ENCODE results near the gene PSAP.
"Not testable (repeated sequence)": the region's sequence is repeated elsewhere in the genome, so short reads cannot be mapped to it uniquely, and the experiment has no call there.

Gene PSAP

DNA sequence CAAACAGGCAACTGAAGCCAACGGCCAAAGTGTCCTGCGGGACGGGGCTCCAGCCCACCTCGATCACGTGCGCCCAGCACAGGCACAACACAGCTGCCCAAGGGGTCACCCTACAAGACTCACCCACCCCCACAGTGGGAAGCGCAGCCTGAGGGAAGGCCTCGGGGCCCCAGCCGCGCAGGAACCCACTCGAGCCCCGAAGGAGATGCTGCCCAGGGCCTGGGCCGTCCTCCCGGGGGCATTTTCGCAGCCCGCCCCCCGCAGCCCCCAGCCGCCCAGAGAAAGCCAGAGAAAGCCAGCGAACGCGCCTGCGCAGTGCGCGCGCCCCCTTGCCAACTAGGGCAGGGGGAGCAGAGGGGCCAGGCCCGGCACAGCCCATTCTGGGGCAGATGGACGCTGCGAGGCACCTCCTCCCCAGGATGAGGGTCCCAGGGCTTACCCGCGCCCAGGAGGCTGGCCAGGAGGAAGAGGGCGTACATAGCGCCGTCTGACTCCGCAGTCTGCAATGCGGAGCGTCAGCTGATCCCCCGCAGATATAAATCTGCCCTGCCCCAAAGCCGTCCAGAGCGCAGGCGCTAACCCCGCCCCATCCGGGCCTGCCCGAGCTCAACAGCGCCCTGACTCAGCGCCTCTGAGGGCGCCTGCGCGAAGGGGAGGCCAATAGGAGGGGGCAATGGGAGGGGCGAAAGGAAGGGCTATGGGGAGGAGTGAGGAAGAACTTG lies at the start of gene PSAP:
TSS of gene PSAP (minus strand) at position 509 of the 722 bp plus-strand sequence. CDS start at position 479, 30 bp downstream.
- peak; percentile 98 for DNase-seq

DNA sequence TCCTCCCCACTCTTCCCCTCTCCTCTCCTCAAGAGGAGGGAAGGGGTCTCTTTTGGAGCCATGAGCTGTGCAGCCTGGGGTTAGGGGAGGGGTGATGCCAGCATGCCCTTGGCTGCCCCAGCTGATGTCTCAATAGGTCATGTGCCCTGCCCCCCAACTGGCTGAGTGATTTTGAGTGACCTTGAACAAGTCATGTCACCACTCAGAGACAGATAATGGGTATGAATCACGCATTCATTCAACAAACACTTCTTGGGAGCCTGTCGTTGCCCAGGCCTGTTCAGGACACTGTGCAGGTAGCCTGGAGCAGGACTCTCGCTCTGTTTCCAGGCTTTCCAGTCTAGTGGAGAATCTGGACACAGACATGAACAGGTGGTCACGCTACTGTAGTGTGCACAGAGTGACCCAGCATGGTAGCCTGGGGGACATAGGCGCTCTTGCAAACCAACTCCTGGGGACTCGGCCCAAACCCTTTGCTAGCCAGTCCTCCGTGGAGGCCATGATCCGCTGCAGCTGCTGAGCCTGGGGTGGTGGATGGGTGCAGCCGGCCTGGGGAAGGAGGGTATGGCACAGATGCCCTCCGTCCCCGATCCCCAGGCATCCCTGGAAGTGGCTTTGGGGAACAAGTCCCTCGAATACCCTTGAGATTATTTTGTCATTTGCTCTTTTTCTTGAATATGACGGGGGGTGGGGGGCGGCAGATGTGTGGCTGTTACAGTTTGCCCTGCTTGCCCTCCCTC lies 49.6 kb upstream of the PSAP start:
- DNase-seq, result no peak

DNA sequence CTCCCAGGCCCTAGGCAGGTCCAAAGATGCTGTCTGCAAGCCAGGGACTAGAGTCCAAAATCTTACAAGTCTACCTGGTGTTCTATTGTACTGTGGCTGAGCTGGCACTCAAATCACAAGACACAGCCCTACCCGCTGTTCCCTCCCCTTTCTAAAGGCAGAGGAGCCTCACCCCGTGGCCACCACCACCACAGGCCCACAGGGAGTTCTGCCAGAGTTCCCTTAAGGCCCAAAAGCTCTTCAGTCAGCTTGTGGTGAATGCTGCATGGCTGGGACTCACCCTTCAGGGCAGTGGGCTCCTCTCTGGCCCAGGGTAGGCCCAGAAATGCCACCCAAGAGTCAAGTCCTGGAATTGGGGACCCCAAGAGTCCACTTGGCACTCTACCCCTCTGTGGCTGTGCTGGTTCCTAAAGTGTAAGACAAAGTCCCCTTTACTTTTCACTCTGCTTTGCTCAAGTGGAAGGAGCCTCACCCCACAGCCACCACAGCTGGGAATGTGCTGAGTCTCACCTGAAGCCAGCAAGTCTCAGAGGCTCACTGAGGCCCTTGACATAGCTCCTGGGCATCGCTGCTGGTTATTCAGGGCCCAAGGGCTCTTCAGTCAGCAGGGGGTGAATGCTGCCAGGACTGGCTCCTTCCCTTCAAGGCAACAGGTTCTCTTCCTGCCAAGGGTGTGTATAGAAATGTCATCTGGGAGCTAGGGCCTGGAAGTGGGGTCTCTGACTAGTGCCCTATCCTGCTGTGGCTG lies 48.8 kb upstream of the PSAP start:
- DNase-seq, result no peak

DNA sequence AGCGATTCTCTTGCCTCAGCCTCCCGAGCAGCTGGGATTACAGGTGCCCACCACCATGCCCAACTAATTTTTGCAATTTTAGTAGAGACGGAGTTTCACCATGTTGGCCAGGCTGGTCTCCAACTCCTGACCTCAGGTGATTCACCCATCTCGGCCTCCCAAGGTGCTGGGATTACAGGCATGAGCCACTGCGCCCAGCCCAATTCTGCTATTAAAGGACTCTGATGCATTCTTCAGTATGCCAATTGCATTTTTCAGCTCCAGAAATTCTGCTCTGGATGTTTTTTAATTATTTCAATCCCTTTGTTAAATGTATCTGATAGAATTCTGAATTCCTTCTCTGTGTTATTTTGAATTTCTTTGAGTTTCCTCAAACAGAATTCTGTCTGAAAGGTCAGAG lies 47.3 kb upstream of the PSAP start:
- not testable (repeated sequence) for DNase-seq

DNA sequence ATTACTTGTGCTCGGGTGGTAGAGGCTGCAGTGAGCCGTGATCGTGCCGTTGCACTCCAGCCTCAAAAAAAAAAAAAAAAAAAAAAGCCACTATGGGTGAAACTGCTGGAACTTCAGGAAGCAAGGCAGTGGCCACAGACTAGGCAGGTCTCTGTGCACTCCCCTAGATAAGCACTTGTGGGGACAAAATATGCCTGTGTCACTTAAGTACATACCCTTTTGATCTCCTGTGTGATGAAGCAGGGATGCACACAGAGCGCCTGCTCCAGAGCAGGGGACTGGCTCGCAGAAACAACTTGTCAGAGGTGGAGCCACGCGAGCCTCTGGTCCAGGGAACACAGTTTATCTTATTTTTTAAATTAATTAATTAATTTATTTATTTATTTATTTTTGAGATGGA lies 42.9 kb upstream of the PSAP start:
- DNase-seq, result no peak

DNA sequence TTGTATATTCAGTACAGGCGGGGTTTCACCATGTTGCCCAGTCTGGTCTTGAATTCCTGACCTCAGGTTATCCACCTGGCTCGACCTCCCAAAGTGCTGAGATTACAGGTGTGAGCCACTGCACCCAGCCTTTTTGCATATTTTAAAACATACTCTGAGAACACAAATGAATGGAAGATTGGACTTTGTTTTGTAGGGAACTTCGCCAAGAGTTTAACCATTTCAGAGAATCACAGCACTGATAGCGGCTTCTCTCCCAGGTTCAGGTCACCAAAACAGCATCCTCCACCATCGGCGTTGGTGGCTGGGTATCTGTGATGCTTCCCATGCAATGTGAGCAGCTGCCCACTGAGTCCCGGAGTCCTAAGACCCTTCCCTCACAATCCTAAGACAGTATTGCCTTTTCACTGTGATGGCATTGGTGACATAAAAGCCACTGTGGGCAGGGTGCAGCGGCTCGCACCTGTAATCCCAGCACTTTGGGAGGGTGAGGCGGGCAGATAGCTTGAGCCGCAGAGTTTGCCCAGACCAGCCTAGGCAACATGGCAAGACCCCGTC lies 42.3 kb upstream of the PSAP start:
- no peak for DNase-seq

DNA sequence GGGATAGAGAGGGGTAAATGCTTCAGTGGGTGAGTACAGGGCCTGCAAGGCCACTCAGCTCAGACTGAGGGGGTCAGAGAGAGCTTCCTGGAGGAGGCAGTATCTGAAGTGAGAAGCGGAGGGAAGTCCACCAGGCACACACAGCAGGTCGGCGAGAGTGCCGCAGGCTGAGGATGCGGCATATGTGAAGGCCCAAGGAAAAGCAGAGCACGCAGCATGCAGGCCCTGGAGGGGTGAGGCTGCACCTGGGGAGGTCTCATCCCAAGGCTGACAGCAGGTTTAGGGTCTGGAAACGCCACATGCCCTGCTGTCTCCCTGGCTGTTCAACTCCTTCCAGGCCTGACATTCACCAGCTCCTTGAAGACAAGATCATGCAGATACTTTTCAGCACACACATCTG lies 40.4 kb upstream of the PSAP start:
- no peak for DNase-seq

DNA sequence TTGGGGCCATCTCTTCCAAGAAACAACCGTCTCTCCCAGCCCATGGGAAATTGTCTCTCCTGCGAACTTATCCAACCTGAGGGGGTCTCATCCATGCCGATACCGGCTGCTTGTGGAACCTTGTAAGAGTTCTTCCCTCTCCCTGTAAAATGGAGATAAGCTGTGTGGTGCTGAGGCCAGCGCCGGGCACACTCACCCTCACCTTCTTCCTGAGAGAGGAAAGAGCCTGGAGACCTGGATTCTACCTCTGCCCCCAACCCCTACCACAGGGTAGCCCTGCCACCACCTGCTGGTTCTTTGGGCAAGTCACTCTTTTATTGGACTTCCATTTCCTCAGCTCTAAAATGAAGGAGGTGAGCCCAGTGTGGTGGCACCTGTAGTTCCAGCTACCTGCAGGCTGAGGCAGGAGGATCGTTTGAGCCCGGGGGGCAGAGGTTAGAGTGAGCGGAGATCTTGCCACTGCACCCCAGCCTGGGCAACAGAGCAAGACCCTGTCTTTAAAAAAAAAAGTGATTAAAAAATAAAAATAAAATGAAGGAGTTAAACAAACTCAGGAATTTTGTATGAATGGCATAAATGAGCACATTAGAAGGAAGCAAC lies 38.4 kb upstream of the PSAP start:
- no peak for DNase-seq

DNA sequence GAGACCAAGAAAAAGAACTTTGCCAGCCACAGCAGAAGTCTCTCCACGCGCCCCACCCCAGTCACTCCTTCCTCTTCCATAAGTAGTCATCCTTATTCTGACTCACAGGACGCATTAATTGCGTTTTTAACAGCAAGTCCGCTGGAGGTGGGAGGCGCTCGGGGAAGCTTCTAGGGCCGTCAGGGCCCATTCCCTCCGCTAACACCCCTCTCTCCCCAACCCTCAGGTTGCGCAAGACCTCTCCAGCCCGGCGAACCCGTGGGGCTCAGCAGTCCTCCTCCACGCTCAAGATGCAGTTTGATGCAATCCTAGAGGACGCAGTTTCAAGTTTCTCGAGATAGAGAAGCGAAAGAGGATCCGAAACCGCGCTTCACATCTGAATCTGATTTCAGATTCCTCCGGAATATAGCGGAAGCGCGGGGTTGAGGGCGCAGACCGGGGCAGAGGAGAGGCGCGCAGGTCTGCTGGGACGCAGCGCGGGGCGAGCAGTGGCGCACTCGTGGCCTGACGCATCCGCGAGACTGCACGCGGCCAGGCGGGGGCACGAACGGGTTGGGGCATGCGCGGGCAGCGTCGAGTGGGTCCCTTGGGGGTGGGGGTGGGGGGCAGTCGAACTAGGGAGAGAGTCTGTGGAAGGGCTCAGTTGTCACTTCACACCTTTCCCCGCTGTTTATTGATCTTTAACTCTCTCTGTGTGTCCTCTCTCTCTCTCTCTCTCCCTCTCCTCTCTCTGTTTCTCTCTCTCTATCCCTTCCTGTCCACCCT lies 37.8 kb upstream of the PSAP start:
- DNase-seq, result peak; percentile 83

DNA sequence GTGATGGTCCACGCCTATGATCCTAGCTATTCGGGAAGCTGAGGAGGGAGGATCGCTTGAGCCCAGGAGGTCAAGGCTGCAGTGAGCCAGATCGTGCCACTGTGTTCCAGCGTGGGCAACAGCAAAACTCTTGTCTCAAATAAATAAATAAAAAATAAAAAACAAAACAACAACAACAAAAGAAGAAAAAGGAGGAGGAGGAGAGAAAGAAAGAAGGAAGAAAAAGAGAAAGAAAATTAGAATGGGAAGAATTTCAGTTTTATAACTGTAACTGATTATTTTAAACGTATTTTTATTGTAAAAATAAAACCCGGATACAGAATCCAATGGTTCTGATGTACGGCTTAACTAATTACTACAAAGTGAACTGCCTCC lies 37.2 kb upstream of the PSAP start:
- DNase-seq, result no peak

DNA sequence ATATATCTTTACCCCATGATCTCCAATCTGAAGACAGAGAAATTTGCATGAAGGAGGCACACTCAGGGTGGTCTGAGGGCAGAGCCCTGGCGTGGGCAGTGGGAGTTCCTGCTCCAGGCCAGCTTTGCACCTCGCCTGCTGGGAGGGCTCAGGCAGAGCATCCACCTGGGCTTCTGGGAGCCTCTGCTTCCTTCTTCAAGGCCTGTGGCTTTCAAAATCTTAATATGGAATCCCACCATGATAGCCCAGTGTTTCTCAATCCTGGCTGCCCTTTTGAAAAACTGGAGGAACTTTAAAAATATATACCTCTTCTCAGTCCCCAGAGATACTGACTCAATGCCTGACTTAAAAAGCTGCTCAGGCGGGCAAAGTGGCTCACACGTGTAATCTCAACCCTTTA lies 36.7 kb upstream of the PSAP start:
- no peak for DNase-seq

DNA sequence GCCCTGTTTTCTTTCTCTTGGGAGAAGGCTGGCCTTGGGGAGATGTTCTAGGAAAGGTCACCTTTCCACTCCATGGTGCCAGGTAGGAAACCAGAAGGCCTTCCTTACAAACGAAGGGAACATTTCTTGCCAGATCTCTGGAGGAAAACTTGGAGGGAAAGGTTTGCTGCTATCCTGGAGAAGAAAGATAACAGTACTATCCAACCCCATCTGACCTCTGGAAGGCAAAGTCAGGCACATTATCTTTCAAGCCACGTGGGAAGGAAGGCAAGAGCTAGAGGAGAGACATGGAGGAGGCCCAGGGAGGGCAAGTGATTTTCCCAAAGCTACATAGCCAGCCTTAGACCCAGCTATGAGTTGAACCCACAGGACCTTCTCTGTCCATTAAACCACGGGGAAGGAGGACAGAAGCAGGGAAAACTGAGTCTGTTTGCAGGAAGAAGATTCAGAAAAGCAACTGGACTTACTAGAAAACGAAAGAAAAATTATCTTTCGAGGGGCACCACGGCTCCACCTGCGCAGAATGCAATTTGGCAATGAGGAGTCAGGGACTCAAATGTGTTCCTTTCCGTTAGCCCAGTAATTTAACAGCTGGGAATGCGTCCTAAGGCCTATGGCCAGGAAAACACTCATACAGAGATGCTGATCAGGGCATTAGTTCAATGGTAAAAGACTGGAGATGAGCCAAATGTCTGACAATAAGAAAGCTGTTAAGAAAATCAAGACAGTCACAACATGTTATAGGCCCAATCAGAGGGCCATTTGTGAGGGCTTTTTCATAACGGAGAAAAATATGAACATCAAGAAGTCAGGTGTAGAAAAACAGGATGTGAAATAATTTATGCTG lies 32.0 kb upstream of the PSAP start:
- no peak for DNase-seq

DNA sequence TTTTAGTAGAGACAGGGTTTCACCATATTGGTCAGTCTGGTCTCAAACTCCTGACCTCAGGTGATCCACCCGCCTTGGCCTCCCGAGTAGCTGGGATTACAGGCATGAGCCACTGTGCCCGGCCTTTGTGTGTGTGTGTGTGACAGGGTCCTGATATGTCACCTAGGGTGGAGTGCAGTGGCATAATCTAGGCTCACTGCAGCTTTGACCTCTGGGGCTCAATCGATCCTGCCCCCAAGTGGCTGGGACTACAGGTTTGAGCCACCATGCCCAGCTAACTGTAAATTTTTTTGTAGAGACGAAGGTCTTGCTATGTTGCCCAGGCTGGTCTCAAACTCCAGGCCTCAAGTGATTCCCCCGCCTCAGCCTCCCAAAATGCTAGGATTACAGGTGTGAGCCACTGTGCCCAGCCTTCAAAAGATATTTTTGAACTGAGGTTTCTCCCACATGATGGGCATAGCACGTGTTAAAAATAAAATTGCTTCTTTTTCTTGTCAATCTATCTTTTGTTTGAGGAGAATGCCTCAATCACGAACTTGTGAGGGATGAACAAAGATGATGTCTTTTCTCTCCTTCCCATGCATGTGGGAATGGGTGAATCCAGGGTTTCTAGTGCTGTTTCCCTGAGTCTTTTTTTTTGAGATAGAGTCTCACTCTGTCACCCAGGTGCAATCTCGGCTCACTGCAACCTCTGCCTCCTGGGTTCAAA lies 30.8 kb upstream of the PSAP start:
- no peak for DNase-seq

DNA sequence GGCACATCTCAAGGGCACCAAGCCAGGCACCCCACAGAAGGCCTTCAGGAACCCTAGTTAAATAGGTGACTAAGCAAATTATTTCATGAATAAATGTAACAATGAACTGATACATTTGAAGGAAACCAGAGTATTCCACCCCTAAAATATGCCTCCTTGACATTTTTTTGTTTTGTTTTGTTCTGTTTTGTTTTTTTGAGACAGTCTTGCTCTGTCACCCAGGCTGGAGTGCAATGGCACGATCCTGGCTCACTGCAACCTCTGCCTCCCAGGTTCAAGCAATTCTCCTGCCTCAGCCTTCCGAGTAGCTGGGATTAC lies 30.2 kb upstream of the PSAP start:
- not testable (repeated sequence) for DNase-seq

DNA sequence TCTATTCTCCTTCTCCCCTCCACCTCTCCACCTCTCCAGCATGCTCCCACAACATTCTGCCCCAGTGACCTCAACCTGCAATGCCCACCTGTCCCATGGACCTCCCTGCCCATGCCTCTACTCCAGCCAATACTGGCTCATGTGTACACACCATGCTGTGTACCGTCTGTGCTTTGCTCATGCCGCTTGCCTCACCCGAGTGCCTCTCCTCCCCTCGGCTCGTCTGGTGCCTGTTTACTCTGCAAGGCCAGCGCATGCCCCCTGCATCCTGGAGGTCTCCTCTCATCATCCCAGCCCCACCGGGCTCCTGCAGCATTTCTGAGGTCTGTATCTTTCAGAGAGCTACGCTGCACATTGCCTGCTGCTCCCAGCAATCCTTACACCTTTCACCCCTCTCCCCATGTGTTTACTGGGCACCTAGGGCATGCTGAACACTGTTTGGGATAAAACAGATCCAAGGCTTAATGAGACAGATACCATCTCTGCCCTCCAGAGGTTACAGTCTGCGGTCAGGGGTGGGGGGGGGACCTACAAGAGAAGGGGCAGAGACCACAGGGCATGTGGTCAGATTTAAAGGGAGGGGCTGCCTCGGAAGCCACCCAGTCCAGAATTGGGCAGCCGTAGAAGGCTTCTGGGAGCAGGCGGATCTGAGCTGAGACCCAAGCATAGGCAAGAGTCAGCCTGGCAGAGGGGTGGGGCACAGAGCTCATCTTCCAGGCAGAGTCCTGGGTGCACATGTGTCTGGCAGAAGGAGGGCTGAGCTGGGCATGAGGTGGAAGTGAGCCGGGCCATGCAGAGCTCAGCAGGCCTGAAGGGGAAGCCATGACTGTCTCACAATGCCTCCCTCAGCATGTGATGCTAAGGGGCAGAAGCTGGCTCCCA lies 29.6 kb upstream of the PSAP start:
- no peak for DNase-seq

DNA sequence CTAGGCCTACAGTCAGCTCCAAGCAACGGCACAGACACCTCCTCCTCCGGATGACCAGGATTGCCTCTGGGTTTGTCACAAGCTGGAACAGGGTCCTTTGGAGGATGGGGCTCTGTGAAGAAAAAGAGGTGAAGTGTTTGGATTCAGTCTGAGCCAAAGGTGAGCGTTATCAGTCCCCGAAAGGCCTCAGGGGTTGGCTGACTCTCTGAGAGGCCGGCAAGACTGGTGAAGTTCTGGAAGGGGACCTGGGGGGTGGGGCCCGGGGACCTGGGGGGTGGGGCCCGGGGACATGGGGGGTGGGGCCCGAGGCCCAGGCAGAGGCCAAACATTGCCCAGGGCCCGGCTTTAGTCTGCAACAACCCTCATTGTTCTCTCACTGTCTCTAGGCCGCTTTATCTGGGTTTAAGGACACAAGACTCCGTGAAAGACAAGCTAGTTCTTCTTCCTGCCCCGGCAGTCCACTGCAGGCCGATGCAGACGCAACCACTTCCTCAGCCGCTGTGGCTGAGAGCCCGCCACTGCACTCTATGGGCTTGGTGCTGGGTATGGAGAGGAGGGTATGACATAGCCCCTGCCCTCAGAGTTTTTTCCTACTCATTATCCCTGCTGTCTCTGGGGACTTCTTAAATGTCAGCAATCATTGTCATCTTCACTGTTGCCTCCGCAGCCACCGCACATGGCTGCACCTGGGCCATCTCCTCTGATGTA lies 27.4 kb upstream of the PSAP start:
- no peak for DNase-seq

DNA sequence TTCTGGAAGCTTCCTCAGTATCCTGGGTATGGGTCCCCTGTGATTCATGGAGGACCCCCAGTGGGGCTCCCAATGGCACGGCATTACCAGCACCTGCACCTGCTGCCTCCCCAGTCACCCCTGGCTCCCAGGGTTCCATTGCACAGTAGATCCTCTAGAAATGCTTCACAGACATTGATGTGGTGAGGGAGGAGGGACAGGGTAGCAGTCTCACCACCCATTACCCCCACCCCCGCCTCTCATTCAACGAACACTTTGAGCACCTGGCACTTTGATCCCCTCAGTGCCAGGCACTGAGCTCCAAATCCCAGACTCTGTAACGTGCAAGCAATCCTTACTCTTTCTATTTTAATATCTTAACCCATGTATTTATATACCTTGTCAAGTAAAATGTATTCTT lies 26.8 kb upstream of the PSAP start:
- DNase-seq, result no peak

DNA sequence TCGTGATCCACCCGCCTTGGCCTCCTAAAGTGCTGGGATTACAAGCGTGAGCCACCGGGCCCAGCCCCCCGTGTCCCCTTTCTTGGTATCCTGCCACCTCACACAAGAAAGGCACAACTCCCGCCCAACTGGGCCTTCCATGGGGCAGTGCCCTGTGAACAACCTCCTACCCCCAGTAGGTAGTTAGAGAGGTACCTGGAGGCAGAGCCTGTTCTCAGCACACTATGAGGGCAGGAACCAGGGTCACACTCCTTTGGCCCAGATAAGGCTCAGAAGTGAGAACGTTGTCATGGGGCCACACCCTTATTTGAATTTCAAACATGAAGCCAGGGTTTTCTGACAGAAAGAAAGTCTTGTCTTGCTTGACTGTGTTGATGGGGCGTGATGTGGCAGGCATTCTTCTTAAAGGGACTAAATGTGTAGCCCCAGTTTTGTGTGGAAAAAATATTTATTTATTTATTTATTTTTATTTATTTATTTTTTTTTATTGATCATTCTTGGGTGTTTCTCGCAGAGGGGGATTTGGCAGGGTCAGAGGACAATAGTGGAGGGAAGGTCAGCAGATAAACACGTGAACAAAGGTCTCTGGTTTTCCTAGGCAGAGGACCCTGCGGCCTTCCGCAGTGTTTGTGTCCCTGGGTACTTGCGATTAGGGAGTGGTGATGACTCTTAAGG lies 23.8 kb upstream of the PSAP start:
- DNase-seq, result not testable (repeated sequence)

All from fibroblast of upper back skin (primary cell).